ENCODE data around the gene TBC1D10A.

Gene TBC1D10A

DNA sequence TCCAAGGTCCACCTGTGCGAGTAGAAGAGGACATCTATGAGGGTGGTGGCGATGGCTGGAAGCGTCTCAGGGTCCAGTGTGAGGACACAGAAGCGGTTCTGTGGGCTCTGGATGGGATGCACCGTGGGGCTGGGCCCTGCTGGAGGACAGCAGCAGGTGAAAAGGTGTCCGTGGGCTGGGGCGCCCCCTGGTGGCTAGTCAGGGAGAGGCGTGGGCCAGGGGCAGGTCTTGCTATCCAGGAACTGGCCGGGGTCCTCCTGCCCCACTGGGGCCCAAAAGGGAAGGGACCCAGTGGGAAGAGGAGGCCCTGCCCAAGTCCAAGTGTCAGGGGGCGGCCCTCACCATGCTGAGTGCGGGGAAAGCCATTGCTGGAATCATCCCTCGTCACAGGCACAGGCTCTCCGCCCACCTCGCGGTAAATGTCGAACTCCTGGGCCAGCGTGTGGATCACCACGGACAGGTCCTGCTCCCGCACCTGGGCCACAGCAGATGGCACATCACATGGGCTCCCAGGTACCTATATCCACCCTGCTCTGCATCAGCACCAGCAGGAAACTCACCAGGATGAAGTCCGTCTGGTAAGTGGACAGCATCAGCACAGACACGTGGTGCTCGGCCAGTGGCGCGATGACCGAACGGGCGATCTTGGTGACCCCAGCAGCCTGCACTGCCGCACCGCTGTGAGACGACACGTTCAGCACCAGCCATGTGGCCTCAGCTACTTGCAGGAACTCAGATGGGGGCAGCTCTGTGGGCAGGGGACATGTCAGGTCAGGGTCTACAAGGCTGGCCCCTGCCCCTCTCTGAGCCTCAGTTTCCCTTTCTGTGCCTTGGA is 39.7 kb downstream of the TBC1D10A start:
- DNase-seq = peak in 28 of 58 donors; percentile 6 to 67 (median 30)

DNA sequence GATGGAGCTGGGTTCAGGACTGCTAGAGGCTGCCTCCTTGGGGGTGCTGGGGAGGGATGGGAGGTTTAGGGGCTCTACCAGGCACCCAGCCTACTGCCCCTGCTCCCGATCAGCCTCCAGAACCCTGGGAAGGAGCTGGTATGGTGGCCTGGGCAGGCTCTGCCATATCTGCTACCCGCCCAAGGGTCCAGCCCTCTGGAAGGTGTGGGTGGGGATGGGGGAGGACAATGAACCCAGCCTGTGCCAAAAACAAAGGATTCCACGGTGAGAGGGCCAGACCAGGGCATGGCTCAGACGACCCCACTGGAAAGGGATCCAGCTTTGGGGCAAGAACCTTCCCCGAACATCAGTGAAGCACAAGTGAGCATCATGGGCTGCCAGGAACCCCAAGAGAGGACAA is 40.4 kb downstream of the TBC1D10A start:
- DNase-seq = no peak

GRCh38 chr22:30285846-30286200 is 40.9 kb downstream of the TBC1D10A start:
- no peak for DNase-seq

- DNase-seq = no peak
These were observed 41.4 kb downstream of the TBC1D10A start for GRCh38 chr22:30285176-30285845.

GRCh38 chr22:30284666-30285065 is 42.1 kb downstream of the TBC1D10A start:
- no peak for DNase-seq

DNA sequence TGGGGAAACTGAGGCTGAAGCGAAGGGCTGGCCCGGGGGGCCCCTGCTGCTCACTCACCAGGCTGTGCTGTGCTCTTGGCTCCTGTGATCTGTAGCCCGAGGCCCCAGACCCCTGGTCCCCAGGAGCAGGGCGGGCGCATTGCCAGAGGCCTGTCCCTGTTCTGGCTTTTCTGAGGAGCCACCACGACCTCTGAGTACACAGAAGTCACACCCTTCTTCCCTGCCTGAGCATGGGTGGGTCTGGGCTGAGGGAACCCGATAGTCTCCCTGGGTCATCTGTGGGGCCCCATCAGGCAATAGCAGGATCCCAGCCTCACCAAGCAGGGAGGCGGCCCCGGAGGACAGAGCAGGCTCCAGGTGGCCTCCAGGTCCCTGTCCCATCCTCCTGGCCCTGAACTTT is 42.6 kb downstream of the TBC1D10A start:
- no peak for DNase-seq

DNA sequence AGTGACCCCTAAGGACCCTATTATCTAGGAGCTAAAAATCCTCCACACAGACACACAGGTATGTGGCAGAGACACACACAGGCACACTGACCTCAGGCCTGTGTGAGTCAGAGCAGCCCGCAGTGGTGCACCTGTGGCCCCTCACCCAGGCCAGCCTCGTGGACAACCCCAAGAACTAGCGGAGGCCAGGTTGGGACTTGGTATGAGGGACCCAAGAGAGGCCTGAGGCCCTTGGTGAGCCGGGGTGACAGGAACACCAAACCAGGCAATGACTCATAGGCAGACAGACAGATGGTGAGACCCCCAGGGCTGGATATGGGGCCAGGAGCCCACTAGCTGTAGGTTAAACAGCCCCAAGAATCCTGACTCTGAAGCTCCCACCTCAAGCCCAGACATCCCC is 43.4 kb downstream of the TBC1D10A start:
- DNase-seq = no peak

DNA sequence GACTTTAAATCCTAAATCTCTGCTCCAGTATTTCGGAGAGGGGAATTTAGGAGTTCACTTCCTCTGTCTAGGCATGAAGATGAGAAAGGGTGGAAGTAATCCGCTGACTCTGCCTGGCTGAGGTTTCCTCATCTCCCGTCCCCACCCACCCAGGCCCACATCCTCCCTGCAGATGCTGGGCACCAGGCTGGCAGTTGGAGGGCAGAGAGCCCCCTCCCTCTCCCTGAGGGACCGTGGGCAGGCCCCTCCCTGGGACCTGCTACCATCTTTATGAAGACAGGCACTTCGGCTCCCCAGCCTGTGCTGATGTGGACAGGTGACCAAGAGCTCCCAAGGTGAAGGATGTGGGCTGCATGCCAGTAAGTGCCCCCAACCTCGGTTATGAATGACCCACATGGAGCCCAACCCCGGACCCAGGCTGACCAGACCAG is 44.1 kb downstream of the TBC1D10A start:
- no peak for DNase-seq

- no peak for DNase-seq
These were observed 46.2 kb downstream of the TBC1D10A start for GRCh38 chr22:30280505-30280904.

DNA sequence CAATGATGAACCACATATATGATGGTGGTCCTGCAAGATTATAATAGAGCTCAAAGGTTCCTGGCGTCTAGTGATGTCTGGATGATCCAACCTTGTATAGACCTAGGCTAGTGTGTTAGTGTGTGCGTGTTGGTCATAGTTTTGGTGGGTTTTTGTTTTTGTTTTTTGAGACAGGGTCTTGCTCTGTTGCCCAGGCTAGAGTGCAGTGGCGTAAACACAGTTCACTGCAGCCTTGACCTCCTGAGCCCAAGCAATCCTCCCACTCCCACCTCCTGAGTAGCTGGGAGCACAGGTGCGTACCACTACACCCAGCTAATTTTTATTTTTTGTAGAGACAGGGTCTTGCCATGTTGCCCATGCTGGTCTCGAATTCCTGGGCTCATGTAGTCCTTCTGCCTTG is 46.8 kb downstream of the TBC1D10A start:
- DNase-seq = no peak

DNA sequence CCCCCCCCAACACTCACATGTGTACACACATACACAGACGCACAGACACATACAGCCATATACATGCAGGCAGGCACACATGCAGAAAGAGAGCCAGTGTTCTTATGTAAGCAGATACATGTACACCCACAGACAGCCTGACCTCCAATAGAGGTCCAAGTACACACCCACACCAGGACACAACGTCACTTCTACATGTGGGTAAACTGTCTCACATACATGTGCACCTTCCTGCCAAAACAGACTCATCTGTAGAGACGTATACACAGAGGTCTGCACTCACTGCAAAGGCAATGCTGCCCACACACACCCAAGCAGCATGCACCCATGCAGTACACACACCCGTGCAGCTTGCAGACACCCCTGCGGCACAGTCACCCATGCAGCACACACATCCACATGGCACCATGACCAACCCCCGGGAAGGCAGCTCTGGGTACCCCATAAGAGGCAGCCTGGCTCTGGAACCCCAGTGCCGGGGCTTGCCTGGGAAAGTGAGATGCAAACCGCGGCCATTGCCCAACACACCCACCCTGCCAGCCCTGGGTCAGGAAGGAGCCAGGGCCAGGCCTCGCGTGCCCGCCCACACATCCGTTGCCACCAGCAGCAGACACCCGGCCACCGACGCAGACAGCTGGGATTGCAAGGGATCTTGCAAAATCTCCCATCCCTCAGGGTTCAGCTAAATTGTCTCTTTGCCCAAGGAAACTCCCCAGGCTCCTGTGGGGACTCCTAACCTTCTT is 47.5 kb downstream of the TBC1D10A start:
- DNase-seq = peak in 15 of 58 donors; percentile 8 to 40 (median 21)

GRCh38 chr22:30277547-30278344 is 49.0 kb downstream of the TBC1D10A start:
- DNase-seq = peak in 22 of 58 donors; percentile 9 to 74 (median 40)

DNA sequence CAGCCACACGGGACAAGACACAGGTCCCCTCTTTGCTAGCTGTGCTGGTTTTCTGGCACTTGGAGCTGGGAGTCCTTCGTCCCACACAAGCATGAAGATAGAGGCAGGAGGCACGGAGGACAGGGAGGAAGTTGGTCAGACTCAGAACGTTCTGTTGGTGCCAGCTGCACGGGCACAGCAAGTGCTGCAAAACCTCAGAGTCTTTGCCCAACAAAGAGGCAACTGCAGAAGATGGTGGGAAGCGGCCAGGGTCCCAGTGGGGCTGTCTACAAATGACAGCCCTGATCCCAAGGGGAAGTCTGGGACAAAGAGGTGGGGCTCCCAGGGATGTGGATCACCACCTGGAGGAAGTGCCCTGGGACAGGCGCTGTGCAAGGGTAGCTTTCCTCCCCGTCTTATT is 50.7 kb downstream of the TBC1D10A start:
- no peak for DNase-seq

- DNase-seq = no peak
These were observed 51.1 kb downstream of the TBC1D10A start for GRCh38 chr22:30275625-30276024.

GRCh38 chr22:30274437-30274812 is 52.3 kb downstream of the TBC1D10A start:
- no peak for DNase-seq

GRCh38 chr22:30273711-30274436 is 52.9 kb downstream of the TBC1D10A start:
- DNase-seq = no peak

DNA sequence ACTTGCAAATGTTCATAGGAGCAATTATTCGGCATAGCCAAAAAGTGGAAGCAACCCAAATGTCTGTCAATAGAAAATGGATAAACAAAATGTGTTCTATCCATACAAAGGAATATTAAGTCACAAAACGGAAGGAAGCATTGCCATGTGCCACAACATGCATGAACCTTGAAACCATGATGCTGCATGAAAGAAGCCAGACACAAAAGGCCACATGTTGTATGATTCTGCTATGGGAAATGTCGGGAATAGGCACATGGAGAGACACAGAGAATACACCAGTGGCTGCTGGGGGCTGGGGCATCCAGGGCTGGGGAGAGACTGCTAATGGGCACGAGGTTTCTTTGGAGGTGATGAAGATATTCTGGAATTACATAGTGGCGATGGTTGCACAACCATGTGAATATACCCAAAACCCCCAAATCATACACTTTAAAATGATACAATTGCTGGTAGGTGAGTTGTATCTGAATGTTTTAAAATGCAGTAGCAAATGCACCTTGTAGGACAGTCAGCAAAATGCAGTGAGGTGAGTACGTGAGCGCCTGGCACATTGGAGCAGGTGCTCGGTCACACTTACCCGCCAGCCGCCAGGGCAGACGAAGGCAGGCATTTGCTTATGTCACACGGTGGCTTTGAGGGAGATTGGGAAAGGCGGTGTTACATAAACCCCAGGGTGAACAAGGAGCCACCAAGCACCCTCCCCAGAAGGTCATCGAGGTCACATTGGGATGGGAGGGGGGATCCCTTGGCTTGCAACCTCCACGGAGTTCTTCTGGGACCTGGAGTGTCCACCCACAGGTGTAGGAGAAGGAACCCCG is 53.8 kb downstream of the TBC1D10A start:
- DNase-seq = no peak

GRCh38 chr22:30270832-30271231 is 55.9 kb downstream of the TBC1D10A start:
- DNase-seq = peak in 41 of 58 donors; percentile 14 to 72 (median 39)

DNA sequence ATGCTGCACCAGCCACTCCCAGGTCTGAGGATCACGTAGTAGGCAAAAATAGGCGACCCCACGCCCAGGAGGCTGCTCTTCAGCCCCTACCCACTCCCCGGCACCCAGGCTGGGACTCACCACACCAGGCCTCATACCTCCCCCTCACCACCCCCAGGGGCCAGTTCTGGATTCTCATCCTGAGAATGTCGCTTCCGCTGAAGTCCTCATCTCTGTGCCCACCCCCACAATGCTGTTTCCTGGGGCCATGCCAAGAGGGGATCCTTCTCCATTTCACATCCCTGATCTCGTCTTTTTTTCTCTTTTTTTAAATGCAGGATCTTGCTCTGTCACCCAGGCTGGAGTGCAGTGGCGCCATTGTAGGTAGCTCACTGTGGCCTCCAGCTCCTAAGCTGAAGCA is 58.4 kb downstream of the TBC1D10A start:
- DNase-seq = no peak
